Activated CD8-positive, alpha-beta memory T cell treated with anti-CD3 and anti-CD28 coated beads for 4 hours (primary cell): ENCODE data around the gene WDFY4.

Source experiments
- DNase-seq, 2 donors: peaks; one replicate each; pipeline ENCODE4 v3.0.0-alpha.2; 2020; ENCODE audit warnings: low read depth in 2 of 2

The WDFY4 gene

GRCh38 chr10:48817141-48817540 lies 132.5 kb downstream of the WDFY4 start:
- DNase-seq, result no peak

- DNase-seq, result no peak
Observed at GRCh38 chr10:48818081-48818480, 133.4 kb downstream of the WDFY4 start.

- DNase-seq, result no peak
Observed at GRCh38 chr10:48818861-48819520, 134.3 kb downstream of the WDFY4 start.

- DNase-seq, result no peak
Observed at GRCh38 chr10:48819783-48820182, 135.1 kb downstream of the WDFY4 start.

GRCh38 chr10:48820231-48820630 lies 135.6 kb downstream of the WDFY4 start:
- no peak for DNase-seq

- DNase-seq, result no peak
Observed at GRCh38 chr10:48820699-48821098, 136.0 kb downstream of the WDFY4 start.

GRCh38 chr10:48821111-48821510 lies 136.4 kb downstream of the WDFY4 start:
- no peak for DNase-seq

GRCh38 chr10:48821692-48822091 lies 137.0 kb downstream of the WDFY4 start:
- DNase-seq, result no peak

- DNase-seq, result no peak
Observed at GRCh38 chr10:48833674-48834073, 149.0 kb downstream of the WDFY4 start.

GRCh38 chr10:48834189-48834965 lies 149.7 kb downstream of the WDFY4 start:
- DNase-seq, result no peak

GRCh38 chr10:48835781-48836180 lies 151.1 kb downstream of the WDFY4 start:
- DNase-seq, result no peak

- DNase-seq, result no peak
Observed at GRCh38 chr10:48836605-48837004, 151.9 kb downstream of the WDFY4 start.

GRCh38 chr10:48838834-48839233 lies 154.2 kb downstream of the WDFY4 start:
- no peak for DNase-seq

- DNase-seq, result no peak
Observed at GRCh38 chr10:48839809-48840679, 155.4 kb downstream of the WDFY4 start.

- DNase-seq, result no peak
Observed at GRCh38 chr10:48842231-48842630, 157.6 kb downstream of the WDFY4 start.

- no peak for DNase-seq
Observed at GRCh38 chr10:48843198-48843597, 158.5 kb downstream of the WDFY4 start.

- no peak for DNase-seq
Observed at GRCh38 chr10:48844616-48845015, 159.9 kb downstream of the WDFY4 start.

GRCh38 chr10:48845512-48845911 lies 160.8 kb downstream of the WDFY4 start:
- no peak for DNase-seq

GRCh38 chr10:48847691-48848090 lies 163.0 kb downstream of the WDFY4 start:
- DNase-seq, result no peak

- no peak for DNase-seq
Observed at GRCh38 chr10:48856855-48857254, 172.2 kb downstream of the WDFY4 start.

GRCh38 chr10:48872234-48872633 lies 187.6 kb downstream of the WDFY4 start:
- no peak for DNase-seq

- no peak for DNase-seq
Observed at GRCh38 chr10:48878091-48878490, 193.4 kb downstream of the WDFY4 start.
